ENCODE measurements around the gene PIGO. TPM values are rescaled to one million over a fixed set of nuclear protein-coding genes. Genes with fewer than 3 reads are reported as not detected.

The PIGO gene
- total and polyA plus RNA-seq, 2 of the 8 experiments (the other 6 are each of a cell fraction or from before 2014, with no cell fraction given), result 20.5 to 31.3 TPM

DNA sequence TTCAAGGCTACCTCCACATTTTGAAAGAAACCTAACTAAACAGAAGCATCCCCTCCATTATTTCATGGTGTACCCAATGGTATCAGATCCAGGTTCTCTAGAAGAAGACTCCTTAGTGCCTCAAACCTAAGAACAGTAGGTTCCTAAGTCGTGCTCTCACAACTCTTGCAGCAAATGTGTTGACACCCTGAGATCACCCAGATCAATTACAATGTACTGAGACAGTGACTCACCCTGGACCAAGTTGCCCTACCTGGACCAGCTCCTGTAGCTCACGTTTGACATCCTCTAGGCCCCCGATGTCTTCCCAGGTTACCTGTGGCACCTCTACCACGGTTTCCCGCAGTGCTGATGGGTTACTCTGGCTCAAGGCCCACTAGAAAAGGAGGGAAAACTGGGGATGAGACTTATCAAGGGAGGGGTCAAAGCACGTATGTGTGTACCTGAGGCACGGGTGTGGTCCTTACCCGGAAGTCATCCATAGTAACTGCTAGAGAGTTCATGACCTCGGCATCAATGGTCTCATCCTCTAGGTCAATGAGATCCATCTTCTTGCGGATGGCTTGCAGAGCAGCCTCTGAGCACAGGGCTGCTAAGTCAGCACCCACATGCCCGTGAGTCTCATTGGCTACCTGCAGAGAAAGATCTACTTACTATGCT lies 35.7 kb downstream of the PIGO start:
- Histone ChIP-seq H3K4me3 (ENCODE audit: extremely low read depth in 1 of 4, insufficient read depth in 2 of 4, low read depth in 3 of 4, low read length in 4 of 4) (no peak overlapping the region), H2BK20ac (ENCODE audit: low read length) (no peak overlapping the region), H3K27ac (ENCODE audit: low read depth, low read length) (no peak overlapping the region), H2AFZ (ENCODE audit: low read length) (no peak overlapping the region), H2BK12ac (ENCODE audit: low read depth, low read length) (no peak overlapping the region), H3K18ac (ENCODE audit: extremely low read depth, low read length) (no peak overlapping the region), H2AK5ac (ENCODE audit: low read depth, low read length) (no peak overlapping the region), H4K8ac (ENCODE audit: extremely low read depth, insufficient read depth, low read length) (no peak overlapping the region), H2BK120ac (replicated peaks; ENCODE audit: low read depth, low read length) (no peak overlapping the region), H3K4me1 (replicated peaks in 1 of 4; ENCODE audit: control insufficient read depth in 3 of 4, insufficient read depth in 4 of 4, low read length in 3 of 4) (no peaks in the 10 kb centered on the region), H4K5ac (ENCODE audit: insufficient read length, low read depth, low read length) (no peak overlapping the region), H2BK15ac (ENCODE audit: low read length) (no peak overlapping the region), H3K56ac (replicated peaks; ENCODE audit: insufficient read length, low read depth, low read length) (no peak overlapping the region), H3K79me1 (ENCODE audit: low read depth, low read length) (no peaks in the 10 kb centered on the region; the same call in 1 of the 2 replicates), H3K27me3 (replicated peaks in 1 of 4; ENCODE audit: control insufficient read depth in 3 of 4, extremely low read depth in 1 of 4, insufficient read depth in 3 of 4, low read length in 3 of 4) (no peaks in the 10 kb centered on the region), H2BK5ac (ENCODE audit: low read depth, low read length) (no peak overlapping the region), H3K79me2 (ENCODE audit: control insufficient read depth in 1 of 2, insufficient read depth in 2 of 2, low read length in 2 of 2) (no peaks in the 10 kb centered on the region), H3K36me3 (ENCODE audit: control insufficient read depth in 2 of 4, insufficient read depth in 4 of 4, low read length in 3 of 4) (peaks cover 89 to 100% (median 97%) of the 10 kb centered on the region in 4 experiments), H3K14ac (ENCODE audit: insufficient read length) (no peak overlapping the region), H3K9ac (replicated peaks in 1 of 4; ENCODE audit: extremely low read depth in 1 of 4, low read depth in 3 of 4, low read length in 3 of 4) (no peak overlapping the region), H3K4me2 (ENCODE audit: insufficient read depth in 1 of 2, low read depth in 2 of 2, low read length in 2 of 2) (no peak overlapping the region), H4K91ac (replicated peaks; ENCODE audit: insufficient read length, low read length) (no peak overlapping the region), H4K20me1 (replicated peaks in 1 of 2; ENCODE audit: control insufficient read depth in 1 of 2, insufficient read depth in 2 of 2, low read length in 2 of 2) (peaks cover 5 to 24% of the 10 kb centered on the region in 2 experiments), H3K23ac (ENCODE audit: insufficient read length) (no peak overlapping the region), H3K4ac (replicated peaks; ENCODE audit: insufficient read length, low read depth, low read length) (no peak overlapping the region), H3K9me3 (ENCODE audit: insufficient read depth in 2 of 2, low read depth in 1 of 2, low read length in 1 of 2) (no peaks in the 10 kb centered on the region; a peak in 1 of 4 replicates), H3K23me2 (ENCODE audit: low read depth, low read length) (no peaks in the 10 kb centered on the region)
- POLR2A ChIA-PET (ENCODE audit: partially characterized antibody), result interaction anchor here (0.9 to 1.6 kb wide), 5 partner anchors 9 to 66 kb away, joined by 3 to 7 read pairs (median 5); partner anchors contain the start of gene VCP
- CTCF ChIA-PET (ENCODE audit: partially characterized antibody), result interaction anchor here (0.7 to 9.4 kb wide), 5 partner anchors 7 to 161 kb away, joined by 3 to 50 read pairs (median 4); no protein-coding TSS in a partner anchor
- FAIRE-seq, result no peak
- DNase-seq (ENCODE audit: low read depth in 1 of 2, low spot score in 2 of 2), result no peak
- 91% methylated on average over 11 of the region's 11 CpGs; no CpG with 5 or more reads in 1 of the 2 experiments for WGBS, 2 experiments (ENCODE audit: extremely low coverage in 1 of 2, insufficient coverage in 1 of 2, insufficient read length in 1 of 2, insufficient replicate concordance in 2 of 2, low coverage in 1 of 2, low lambda C conversion rate in 2 of 2, missing lambda C conversion rate in 1 of 2)
- no peak for TF ChIP-seq KDM5A (IDR thresholded peaks at IDR 0.05; ENCODE audit: low read length)
- no peak for TF ChIP-seq RBBP5 (IDR thresholded peaks at IDR 0.05; ENCODE audit: borderline replicate concordance, low read depth, low read length)
- no peak for TF ChIP-seq CBX5 (IDR thresholded peaks at IDR 0.05; ENCODE audit: low read depth, low read length)
- TF ChIP-seq CREB1 (IDR thresholded peaks at IDR 0.05), result no peak
- no peak for TF ChIP-seq SIX5 (IDR thresholded peaks at IDR 0.05; ENCODE audit: low read depth, low read length)
- no peak for TF ChIP-seq HDAC2 (IDR thresholded peaks at IDR 0.05; ENCODE audit: borderline replicate concordance in 1 of 2, low read depth in 2 of 2, low read length in 2 of 2)
- TF ChIP-seq JUND (IDR thresholded peaks at IDR 0.05; ENCODE audit: low read length), result no peak
- TF ChIP-seq FOSL1 (IDR thresholded peaks at IDR 0.05; ENCODE audit: insufficient read depth, low read depth, low read length), result no peak
- no peak for TF ChIP-seq MAFK (IDR thresholded peaks at IDR 0.05; ENCODE audit: low read depth, low read length)
- no peak for TF ChIP-seq NANOG (IDR thresholded peaks at IDR 0.05; ENCODE audit: insufficient read depth, low read depth, low read length, poor library complexity, severe bottlenecking)
- TF ChIP-seq SAP30 (IDR thresholded peaks at IDR 0.05; ENCODE audit: insufficient read depth, insufficient replicate concordance, low read length), result no peak
- no peak for TF ChIP-seq YY1 (IDR thresholded peaks at IDR 0.05; ENCODE audit: low read depth, low read length)
- TF ChIP-seq TCF12 (IDR thresholded peaks at IDR 0.05; ENCODE audit: low read depth, low read length), result no peak
